Gastrocnemius medialis (tissue), 4 donors: ENCODE measurements around the gene SPOPL.

Experiments used
- POLR2A ChIP-seq, 2 donors: fragments of 450-650 bp; IDR thresholded peaks; one replicate each; pipeline ENCODE4 v1.6.1; 2017; ENCODE audit warnings: antibody characterized with exemption in 2 of 2, mild to moderate bottlenecking in 2 of 2, moderate library complexity in 2 of 2
- TF ChIP-seq, protein P1 (sequence below), 5 experiments: fragments of 450-650 bp in 3 of 5; fragments of 200-600 bp in 2 of 5; sonication (generic) in 2 of 5; IDR thresholded peaks in 4 of 5; conservative IDR thresholded peaks in 1 of 5; 1 replicate in 4 of 5; 2 replicates in 1 of 5; pipeline ENCODE4 v1.5.1; 2016 to 2019; ENCODE audit warnings: antibody characterized with exemption in 5 of 5, mild to moderate bottlenecking in 3 of 5, moderate library complexity in 3 of 5

DNA sequence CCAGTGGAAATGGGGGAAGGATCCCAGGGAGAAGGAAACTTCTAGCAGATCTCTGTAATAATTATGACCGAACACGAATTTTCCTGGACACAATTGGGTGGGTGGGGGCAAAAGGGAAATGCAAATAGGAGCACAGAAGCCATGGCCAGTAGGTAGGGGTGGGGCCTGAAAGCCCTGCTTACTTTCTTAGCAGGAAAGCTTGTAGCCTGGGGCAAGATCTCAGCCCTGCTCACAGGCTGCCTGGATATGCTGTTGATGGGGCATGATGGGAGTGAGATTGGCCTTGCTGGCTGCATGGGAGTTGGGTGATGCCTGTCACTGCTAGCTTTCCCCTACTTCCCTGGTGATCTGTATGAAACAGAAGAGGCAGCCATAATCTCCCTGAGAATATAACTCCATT lies 45.9 kb upstream of the SPOPL start:
- TF ChIP-seq, protein P1, sequence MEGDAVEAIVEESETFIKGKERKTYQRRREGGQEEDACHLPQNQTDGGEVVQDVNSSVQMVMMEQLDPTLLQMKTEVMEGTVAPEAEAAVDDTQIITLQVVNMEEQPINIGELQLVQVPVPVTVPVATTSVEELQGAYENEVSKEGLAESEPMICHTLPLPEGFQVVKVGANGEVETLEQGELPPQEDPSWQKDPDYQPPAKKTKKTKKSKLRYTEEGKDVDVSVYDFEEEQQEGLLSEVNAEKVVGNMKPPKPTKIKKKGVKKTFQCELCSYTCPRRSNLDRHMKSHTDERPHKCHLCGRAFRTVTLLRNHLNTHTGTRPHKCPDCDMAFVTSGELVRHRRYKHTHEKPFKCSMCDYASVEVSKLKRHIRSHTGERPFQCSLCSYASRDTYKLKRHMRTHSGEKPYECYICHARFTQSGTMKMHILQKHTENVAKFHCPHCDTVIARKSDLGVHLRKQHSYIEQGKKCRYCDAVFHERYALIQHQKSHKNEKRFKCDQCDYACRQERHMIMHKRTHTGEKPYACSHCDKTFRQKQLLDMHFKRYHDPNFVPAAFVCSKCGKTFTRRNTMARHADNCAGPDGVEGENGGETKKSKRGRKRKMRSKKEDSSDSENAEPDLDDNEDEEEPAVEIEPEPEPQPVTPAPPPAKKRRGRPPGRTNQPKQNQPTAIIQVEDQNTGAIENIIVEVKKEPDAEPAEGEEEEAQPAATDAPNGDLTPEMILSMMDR (IDR thresholded peaks at IDR 0.05 in 4 of 5, conservative IDR thresholded peaks at IDR 0.05 in 1 of 5), result no peak
- TF ChIP-seq POLR2A (IDR thresholded peaks at IDR 0.05), result no peak
